ENCODE results near the gene SPRY1. TPM values are rescaled to one million over a fixed set of nuclear protein-coding genes. Genes with fewer than 3 reads are reported as not detected.

Gene SPRY1
- total and polyA plus RNA-seq, 2 donors from 2014 or later = 18.3 to 134 TPM

DNA sequence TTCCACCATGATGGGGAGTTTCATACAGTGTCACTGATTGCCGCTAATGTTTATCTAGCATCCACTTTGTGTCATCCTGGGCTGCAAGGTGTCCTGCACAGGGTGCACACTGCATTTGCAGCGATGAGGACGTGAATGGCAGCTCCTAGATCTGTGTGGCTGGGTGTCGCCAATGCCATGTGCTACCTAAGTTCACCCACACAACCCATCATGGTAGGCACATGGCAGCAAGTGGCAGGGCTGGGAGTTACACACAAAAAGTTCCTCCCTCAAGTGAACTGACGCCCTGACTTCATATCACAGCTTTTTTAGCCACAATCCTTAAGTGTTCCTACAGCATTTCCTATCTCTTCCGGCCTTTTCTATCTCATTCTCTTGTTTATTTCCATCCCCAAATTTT, 45.9 kb upstream of the SPRY1 start:
- no peak for FAIRE-seq
- intact Hi-C loops (cut with DNase I) = no loop called here

GRCh38 chr4:123351713-123352112, 44.9 kb upstream of the SPRY1 start:
- no peak for TF ChIP-seq CTCF (IDR thresholded peaks at IDR 0.05; ENCODE audit: borderline replicate concordance, extremely low read depth, insufficient read depth)
- Histone ChIP-seq H3K9me3 (ENCODE audit: control insufficient read depth in 2 of 3, insufficient read depth in 1 of 3, low read length in 3 of 3) (no peaks in the 10 kb centered on the region), H3K36me3 (ENCODE audit: control insufficient read depth in 2 of 3, insufficient read depth in 3 of 3, low read length in 3 of 3) (no peaks in the 10 kb centered on the region), H3K4me3 (ENCODE audit: low read length in 3 of 3) (peak overlapping the region in 2 of 3 donors; percentile 52 to 56), H3K4me1 (ENCODE audit: control insufficient read depth in 2 of 3, insufficient read depth in 2 of 3, low read depth in 1 of 3, low read length in 3 of 3) (peaks cover 0 to 6% (median 6%) of the 10 kb centered on the region in 3 donors), H3K27ac (ENCODE audit: low read depth in 2 of 2, low read length in 2 of 2) (peak overlapping the region; percentile 55 to 83), H3K9ac (ENCODE audit: low read length in 3 of 3) (peak overlapping the region in 2 of 3 donors; percentile 17 to 31), H3K27me3 (ENCODE audit: control insufficient read depth, insufficient read depth, low read length) (no peaks in the 10 kb centered on the region)
- FAIRE-seq (no peak), DNase-seq (peak; percentile 42 to 78 (median 58))
- intact Hi-C loops (cut with DNase I) = no loop called here

More for the DNA sequence above, 45.9 kb upstream of the SPRY1 start:
- Histone ChIP-seq H3K9ac (ENCODE audit: low read length in 3 of 3) (no peak overlapping the region), H3K4me3 (ENCODE audit: low read length in 3 of 3) (no peak overlapping the region), H3K4me1 (ENCODE audit: control insufficient read depth in 2 of 3, insufficient read depth in 2 of 3, low read depth in 1 of 3, low read length in 3 of 3) (peaks cover 0 to 6% (median 6%) of the 10 kb centered on the region in 3 donors), H3K9me3 (ENCODE audit: control insufficient read depth in 2 of 3, insufficient read depth in 1 of 3, low read length in 3 of 3) (no peaks in the 10 kb centered on the region), H3K27me3 (ENCODE audit: control insufficient read depth, insufficient read depth, low read length) (no peaks in the 10 kb centered on the region), H3K36me3 (ENCODE audit: control insufficient read depth in 2 of 3, insufficient read depth in 3 of 3, low read length in 3 of 3) (no peaks in the 10 kb centered on the region), H3K27ac (ENCODE audit: low read depth in 2 of 2, low read length in 2 of 2) (no peak overlapping the region)
- no peak for TF ChIP-seq CTCF (IDR thresholded peaks at IDR 0.05; ENCODE audit: borderline replicate concordance, extremely low read depth, insufficient read depth)
- DNase-seq = no peak

GRCh38 chr4:123352240-123352945, 44.2 kb upstream of the SPRY1 start:
- H3K27ac ChIP-seq (ENCODE audit: low read depth in 2 of 2, low read length in 2 of 2) = peak overlapping the region; percentile 60 to 75
- H3K4me1 ChIP-seq (ENCODE audit: control insufficient read depth in 2 of 3, insufficient read depth in 2 of 3, low read depth in 1 of 3, low read length in 3 of 3) = peaks cover 0 to 6% (median 6%) of the 10 kb centered on the region in 3 donors
- intact Hi-C loops (cut with DNase I) = no loop called here
- FAIRE-seq (no peak), DNase-seq (peak in 2 of 5 donors; percentile 45 to 62)
- no peaks in the 10 kb centered on the region for H3K36me3 ChIP-seq (ENCODE audit: control insufficient read depth in 2 of 3, insufficient read depth in 3 of 3, low read length in 3 of 3)
- peak overlapping the region in 2 of 3 donors; percentile 52 to 56 for H3K4me3 ChIP-seq (ENCODE audit: low read length in 3 of 3)
- H3K9ac ChIP-seq (ENCODE audit: low read length in 3 of 3) = peak overlapping the region in 1 of 3 donors; percentile 17
- TF ChIP-seq CTCF (IDR thresholded peaks at IDR 0.05; ENCODE audit: borderline replicate concordance, extremely low read depth, insufficient read depth) = no peak
- no peaks in the 10 kb centered on the region for H3K27me3 ChIP-seq (ENCODE audit: control insufficient read depth, insufficient read depth, low read length)
- no peaks in the 10 kb centered on the region for H3K9me3 ChIP-seq (ENCODE audit: control insufficient read depth in 2 of 3, insufficient read depth in 1 of 3, low read length in 3 of 3)
